Activated naive CD4-positive, alpha-beta T cell treated with anti-CD3 and anti-CD28 coated beads for 36 hours (primary cell): ENCODE data around the gene SEMA3G. TPM values are rescaled to one million over a fixed set of nuclear protein-coding genes. Genes with fewer than 3 reads are reported as not detected.
A peak's percentile ranks its signal among the peaks of the same experiment; 100 is the strongest.

Source experiments
- CTCF ChIA-PET: fragments of 350-600 bp; sonication (Branson Sonifier 250); formaldehyde crosslinking; loops from one replicate; lab custom pipeline; 2021; ENCODE audit warnings: antibody characterized with exemption; lab: Charles Lee
- DNase-seq: peaks from one replicate; pipeline ENCODE4 v3.0.0-alpha.2; 2020
- H3K27ac Mint-ChIP-seq: one replicate; pipeline ENCODE4 v1.8.0; 2021; ENCODE audit warnings: mild to moderate bottlenecking, mixed read lengths
- H3K27me3 Mint-ChIP-seq: one replicate; pipeline ENCODE4 v1.8.0; 2021; ENCODE audit warnings: low read depth, mixed read lengths
- H3K36me3 Mint-ChIP-seq: one replicate; pipeline ENCODE4 v1.8.0; 2021; ENCODE audit warnings: low read depth, mixed read lengths
- H3K4me1 Mint-ChIP-seq: one replicate; pipeline ENCODE4 v1.8.0; 2021; ENCODE audit warnings: low read depth, mixed read lengths
- H3K4me3 Mint-ChIP-seq: one replicate; pipeline ENCODE4 v1.8.0; 2021; ENCODE audit warnings: mild to moderate bottlenecking, moderate library complexity, mixed read lengths
- H3K9me3 Mint-ChIP-seq: one replicate; pipeline ENCODE4 v1.8.0; 2021; ENCODE audit warnings: mixed read lengths
- intact Hi-C: fragments of 100-400 bp; cut with micrococcal nuclease; formaldehyde crosslinking; loops from one replicate; pipeline ENCODE4 v1.15.1; 2023
- total RNA-seq, 2 experiments: library from RNA; stranded (reverse); gene quantifications; one replicate each; pipeline ENCODE4 v1.2.3, GENCODE V29; 2021

SEMA3G gene
- total RNA-seq, 2 experiments from 2014 or later: not detected

DNA sequence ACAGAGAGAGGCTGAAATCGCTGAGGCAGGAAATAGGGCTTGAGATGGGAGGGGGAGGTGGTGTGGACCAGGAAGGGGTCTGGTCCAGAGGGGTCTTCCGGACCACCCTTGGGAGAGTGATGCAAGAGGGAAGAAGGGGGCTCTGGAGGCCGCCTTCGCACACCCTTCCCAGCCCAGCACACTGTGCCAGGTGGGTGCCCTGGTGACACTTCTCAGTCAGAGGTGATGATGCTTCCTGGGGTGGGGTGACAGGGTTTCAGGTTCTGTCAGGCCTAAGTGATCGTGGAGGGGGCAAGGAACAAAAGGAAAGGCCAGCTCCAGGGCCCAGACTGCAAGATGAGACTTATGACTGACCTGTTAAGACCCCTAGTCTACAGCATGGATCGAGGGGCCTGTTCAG lies 12.7 kb downstream of the SEMA3G start:
- Mint-ChIP-seq H3K4me1 (no peaks in the 10 kb centered on the region), H3K27me3 (no peaks in the 10 kb centered on the region), H3K36me3 (no peaks in the 10 kb centered on the region), H3K4me3 (no peak overlapping the region), H3K27ac (no peak overlapping the region), H3K9me3 (no peaks in the 10 kb centered on the region)
- intact Hi-C loops: no loop called here
- DNase-seq: no peak
- CTCF ChIA-PET: interaction anchor here (0.8 to 2.2 kb wide), 3 partner anchors 11 to 17 kb away, joined by 4 to 5 read pairs (median 5); no protein-coding TSS in a partner anchor

DNA sequence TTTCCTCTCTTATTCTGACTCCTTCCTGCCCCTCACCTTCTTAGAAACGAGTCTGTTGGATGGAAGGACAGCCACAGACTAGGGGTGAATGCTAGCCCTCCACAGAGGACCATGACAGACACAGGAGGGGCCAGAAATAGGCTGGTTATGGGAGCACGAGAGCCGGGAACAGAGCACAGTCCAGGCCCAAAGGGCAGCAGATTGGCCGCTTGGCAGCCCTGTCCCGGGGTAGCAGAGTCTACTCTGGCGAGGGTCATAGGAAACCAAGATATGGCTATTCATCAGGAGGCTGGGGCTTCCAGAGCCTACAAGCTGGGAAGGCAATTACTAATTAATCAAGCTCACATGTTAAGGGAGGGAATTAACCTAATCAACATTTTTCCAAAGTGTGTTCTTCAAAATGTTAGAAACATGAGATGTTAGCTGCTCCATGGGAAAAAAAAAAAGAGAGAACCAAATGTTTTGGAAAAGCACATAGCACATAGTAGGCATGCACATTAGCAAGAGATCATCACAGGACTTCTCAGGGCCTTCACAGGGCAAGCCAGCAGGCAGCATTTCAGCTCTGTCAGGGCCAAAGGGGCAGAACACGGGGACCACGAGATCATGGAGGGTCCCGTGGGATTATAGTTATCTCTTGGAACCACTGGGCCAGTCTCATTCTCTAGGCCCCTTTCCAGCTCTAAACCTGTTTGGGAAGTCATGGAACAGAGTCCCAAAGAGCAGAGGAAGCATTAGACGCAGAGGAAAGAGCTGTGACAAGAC lies 13.3 kb downstream of the SEMA3G start:
- H3K9me3 Mint-ChIP-seq: no peaks in the 10 kb centered on the region
- intact Hi-C loops: no loop called here
- DNase-seq: no peak
- CTCF ChIA-PET: interaction anchor here (0.8 to 2.2 kb wide), 4 partner anchors 10 to 18 kb away, joined by 4 to 6 read pairs (median 5); no protein-coding TSS in a partner anchor
- no peaks in the 10 kb centered on the region for H3K4me1 Mint-ChIP-seq
- no peak overlapping the region for H3K4me3 Mint-ChIP-seq
- H3K27ac Mint-ChIP-seq: no peak overlapping the region
- no peaks in the 10 kb centered on the region for H3K36me3 Mint-ChIP-seq
- no peaks in the 10 kb centered on the region for H3K27me3 Mint-ChIP-seq

DNA sequence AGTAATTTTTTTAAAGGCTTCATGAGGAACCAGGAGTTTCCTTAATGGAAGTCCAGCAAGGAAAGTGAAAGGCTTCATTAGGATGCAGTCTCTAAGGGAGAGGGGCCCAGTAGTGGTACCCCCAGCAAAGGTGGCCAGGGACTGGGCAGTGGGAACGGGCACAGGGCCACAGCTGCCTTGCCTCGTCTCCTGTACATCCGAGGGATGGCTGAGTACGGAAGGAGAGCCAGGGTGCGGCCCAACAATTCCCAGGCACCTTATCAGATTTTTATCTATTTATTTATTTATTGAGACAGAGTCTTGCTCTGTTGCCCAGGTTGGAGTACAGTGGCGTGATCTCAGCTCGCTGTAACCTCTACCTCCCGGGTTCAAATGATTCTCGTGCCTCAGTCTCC lies 14.5 kb downstream of the SEMA3G start:
- no peak for DNase-seq
- H3K9me3 Mint-ChIP-seq: no peaks in the 10 kb centered on the region
- intact Hi-C loops: no loop called here
- no peaks in the 10 kb centered on the region for H3K36me3 Mint-ChIP-seq
- CTCF ChIA-PET: interaction anchor here (1.4 to 2.0 kb wide), 2 partner anchors 16 to 19 kb away, joined by 5 to 6 read pairs; no protein-coding TSS in a partner anchor
- H3K27ac Mint-ChIP-seq: no peak overlapping the region
- no peak overlapping the region for H3K4me3 Mint-ChIP-seq
- H3K4me1 Mint-ChIP-seq: no peaks in the 10 kb centered on the region
- H3K27me3 Mint-ChIP-seq: no peaks in the 10 kb centered on the region

DNA sequence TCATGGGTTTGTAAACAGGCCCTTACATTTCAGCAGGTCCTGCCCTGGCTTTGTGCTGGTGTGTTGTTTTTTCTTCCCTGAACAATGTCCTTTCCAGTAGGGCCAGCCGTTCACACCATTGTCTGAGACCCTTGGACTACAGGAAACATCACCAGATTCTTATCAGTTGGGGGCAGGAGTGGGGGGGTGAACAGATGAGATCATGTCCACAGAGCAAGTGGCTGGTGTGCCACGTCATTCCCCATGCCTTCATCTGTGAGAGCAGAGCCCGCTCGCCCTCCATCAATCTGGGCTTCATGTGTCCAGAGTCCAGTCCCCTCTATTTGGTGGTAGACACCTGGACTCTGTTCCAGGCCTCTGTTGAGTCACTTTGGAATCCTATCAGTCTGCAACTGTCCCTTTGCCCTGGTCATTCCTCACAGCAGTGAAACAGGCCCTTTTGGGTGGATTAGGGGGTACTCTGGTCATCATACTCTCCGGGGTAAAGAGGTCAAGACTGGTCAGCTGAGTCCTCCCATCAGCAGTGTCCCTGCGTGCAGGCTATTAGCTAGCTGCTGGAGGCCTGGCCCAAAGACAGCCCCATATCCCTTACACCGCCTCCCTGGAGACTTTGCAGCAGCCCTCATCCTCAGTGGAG lies 15.0 kb downstream of the SEMA3G start:
- Mint-ChIP-seq H3K27me3 (no peaks in the 10 kb centered on the region), H3K27ac (no peak overlapping the region), H3K4me3 (no peak overlapping the region), H3K9me3 (no peaks in the 10 kb centered on the region), H3K36me3 (no peaks in the 10 kb centered on the region), H3K4me1 (no peaks in the 10 kb centered on the region)
- intact Hi-C loops: no loop called here
- no peak for DNase-seq
- CTCF ChIA-PET: interaction anchor here (0.6 to 2.9 kb wide), 5 partner anchors 16 to 578 kb away, joined by 4 to 81 read pairs (median 6); partner anchors contain the start of gene SEMA3G

DNA sequence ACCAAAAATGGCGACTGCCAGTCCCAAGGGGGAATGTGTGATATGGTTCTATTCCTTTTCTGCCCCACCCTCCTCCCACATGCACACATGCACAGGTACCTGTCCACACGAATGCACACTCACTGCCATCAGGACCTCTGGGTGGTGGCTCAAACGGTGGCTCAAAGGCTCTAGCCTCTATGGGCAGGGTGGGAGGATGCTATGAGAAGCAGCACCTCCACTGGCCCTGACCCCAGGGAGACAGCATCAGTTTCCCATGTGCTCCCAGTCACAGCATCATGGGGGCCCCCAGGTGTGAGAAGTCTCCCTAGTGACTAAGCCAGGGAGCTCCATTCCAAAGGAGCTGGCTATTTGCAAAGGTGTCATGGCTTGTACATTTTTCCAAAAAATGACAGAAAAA lies 15.9 kb downstream of the SEMA3G start:
- H3K36me3 Mint-ChIP-seq: no peaks in the 10 kb centered on the region
- CTCF ChIA-PET: interaction anchor here (0.6 to 2.9 kb wide), 9 partner anchors 8 to 579 kb away, joined by 3 to 81 read pairs (median 4); partner anchors contain the start of gene SEMA3G
- H3K27ac Mint-ChIP-seq: no peak overlapping the region
- H3K4me1 Mint-ChIP-seq: no peaks in the 10 kb centered on the region
- no peaks in the 10 kb centered on the region for H3K27me3 Mint-ChIP-seq
- no peaks in the 10 kb centered on the region for H3K9me3 Mint-ChIP-seq
- intact Hi-C loops: no loop called here
- H3K4me3 Mint-ChIP-seq: no peak overlapping the region
- DNase-seq: no peak

DNA sequence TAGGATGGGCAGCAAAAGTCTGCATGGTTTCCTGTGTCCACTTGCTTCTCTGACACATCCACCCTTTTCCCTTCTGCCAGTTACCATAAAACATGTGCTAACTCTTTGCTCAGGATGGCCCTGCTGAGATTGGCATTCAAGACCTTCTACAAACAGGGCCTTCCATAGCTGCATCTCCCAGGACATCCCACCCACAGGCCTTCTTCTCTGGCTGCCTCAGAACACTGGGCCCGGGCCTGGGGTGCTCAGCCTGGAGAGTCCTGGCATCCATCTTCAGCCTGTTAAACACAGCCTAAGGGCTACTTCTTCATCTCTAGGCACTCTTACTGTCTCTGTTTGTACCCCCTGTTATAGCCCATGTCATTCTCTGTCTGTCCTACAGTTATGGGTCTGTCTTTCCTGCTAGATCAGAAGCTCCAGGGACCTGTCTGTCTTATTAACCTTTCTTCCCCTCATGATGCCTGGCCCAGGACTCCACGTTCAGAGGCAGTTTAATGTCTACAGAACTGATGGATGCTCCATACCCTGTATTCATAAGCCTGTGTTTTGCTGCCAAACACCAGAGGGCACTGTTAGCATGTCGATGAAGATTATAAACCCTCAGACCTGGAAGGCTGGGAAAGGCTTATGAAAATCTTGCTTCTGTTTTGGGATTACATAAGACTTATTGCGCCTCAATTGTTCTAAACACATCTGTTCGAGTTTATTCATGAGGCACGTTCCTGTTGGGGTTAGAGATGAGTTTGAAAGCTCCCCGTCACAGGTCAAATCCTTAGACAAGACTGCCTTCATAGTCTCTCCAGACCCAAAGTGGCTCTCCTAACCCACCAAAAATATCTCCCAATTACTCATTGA lies 16.5 kb downstream of the SEMA3G start:
- H3K9me3 Mint-ChIP-seq: no peaks in the 10 kb centered on the region
- intact Hi-C loops: loop anchor here (1.0 kb wide), 2 partner anchors 19 to 644 kb away; no protein-coding TSS in a partner anchor
- no peak overlapping the region for H3K27ac Mint-ChIP-seq
- H3K4me1 Mint-ChIP-seq: no peaks in the 10 kb centered on the region
- no peaks in the 10 kb centered on the region for H3K36me3 Mint-ChIP-seq
- CTCF ChIA-PET: interaction anchor here (0.6 to 2.9 kb wide), 19 partner anchors 8 to 1564 kb away, joined by 3 to 81 read pairs (median 4); partner anchors contain the start of gene SEMA3G
- no peak overlapping the region for H3K4me3 Mint-ChIP-seq
- peak; percentile 64 for DNase-seq
- H3K27me3 Mint-ChIP-seq: no peaks in the 10 kb centered on the region

DNA sequence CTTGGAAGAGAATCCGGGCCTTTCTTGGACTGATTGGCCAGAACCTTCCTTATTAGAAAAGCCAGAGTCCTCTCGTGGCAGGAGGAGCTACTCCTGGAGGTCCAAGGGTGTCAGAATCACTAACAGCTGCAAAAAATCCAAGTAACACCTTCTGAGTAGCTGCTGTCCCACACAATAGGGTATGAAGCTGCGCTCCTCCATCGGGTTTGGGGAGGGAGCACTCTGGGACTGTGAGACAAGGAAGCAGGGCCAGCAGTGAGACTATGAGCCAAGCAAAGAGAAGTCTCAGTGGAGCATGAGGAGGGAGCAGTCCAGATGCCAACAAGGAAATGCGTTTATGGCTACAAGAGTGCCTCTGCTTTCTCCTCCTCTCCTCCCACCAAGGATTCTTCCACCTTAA lies 21.7 kb downstream of the SEMA3G start:
- Mint-ChIP-seq H3K4me3 (no peak overlapping the region), H3K9me3 (no peaks in the 10 kb centered on the region), H3K27ac (no peak overlapping the region), H3K27me3 (no peaks in the 10 kb centered on the region), H3K36me3 (no peaks in the 10 kb centered on the region), H3K4me1 (no peaks in the 10 kb centered on the region)
- CTCF ChIA-PET: interaction anchor here (2.7 kb wide), 1 partner anchor 11 kb away, joined by 19 read pairs; no protein-coding TSS in a partner anchor
- no peak for DNase-seq
- intact Hi-C loops: no loop called here

DNA sequence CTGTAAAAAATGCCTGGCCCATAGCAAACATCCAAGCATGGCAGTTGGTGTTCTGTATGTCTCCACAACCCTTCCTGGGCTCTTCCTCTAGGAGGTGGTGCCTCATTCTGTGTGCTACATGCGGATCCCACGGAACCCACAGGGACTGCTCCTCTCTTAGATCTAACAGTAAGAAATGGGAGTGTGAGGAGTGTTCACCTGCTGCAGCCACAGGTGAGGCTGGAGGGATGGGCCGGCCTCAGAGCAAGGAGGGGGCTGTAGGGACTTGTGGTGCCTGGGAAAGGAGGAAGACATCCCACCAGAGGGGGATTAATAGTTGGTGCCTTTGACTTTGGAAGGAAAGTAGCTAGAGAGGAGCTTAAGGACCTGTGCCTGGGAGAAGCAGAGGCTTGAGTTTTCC lies 22.2 kb downstream of the SEMA3G start:
- CTCF ChIA-PET: interaction anchor here (2.7 kb wide), 1 partner anchor 10 kb away, joined by 19 read pairs; no protein-coding TSS in a partner anchor

DNA sequence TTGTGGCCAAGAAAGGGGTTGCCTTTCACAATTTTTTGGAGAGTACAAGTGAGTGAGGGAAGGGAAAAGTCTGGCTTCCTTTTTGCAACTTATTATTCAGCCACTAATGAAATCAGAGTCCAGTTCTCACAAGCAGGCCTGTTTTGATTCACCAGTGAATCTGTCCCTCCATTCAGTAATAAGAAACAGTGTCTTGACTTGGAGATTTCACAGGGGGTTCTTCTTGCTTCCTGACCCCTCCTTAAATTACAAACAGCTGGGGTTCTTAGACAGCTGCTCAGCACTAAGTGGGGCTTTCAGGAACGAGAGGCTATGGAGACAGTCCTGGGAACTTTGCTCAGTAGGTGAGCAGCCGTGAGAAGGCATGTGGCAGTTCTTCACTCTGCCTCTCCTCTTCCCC lies 24.5 kb downstream of the SEMA3G start:
- Mint-ChIP-seq H3K4me1 (no peaks in the 10 kb centered on the region), H3K36me3 (peaks cover 2% of the 10 kb centered on the region), H3K27me3 (no peaks in the 10 kb centered on the region), H3K9me3 (no peaks in the 10 kb centered on the region), H3K27ac (no peak overlapping the region), H3K4me3 (no peak overlapping the region)
- intact Hi-C loops: no loop called here
- CTCF ChIA-PET: interaction anchor here (0.8 to 1.9 kb wide), 4 partner anchors 8 to 26 kb away, joined by 3 to 5 read pairs (median 4); no protein-coding TSS in a partner anchor
- no peak for DNase-seq

More for the DNA sequence above, 22.2 kb downstream of the SEMA3G start:
- no peak overlapping the region for H3K27ac Mint-ChIP-seq
- H3K4me3 Mint-ChIP-seq: no peak overlapping the region
- H3K36me3 Mint-ChIP-seq: no peaks in the 10 kb centered on the region
- H3K4me1 Mint-ChIP-seq: no peaks in the 10 kb centered on the region
- no peaks in the 10 kb centered on the region for H3K9me3 Mint-ChIP-seq
- DNase-seq: no peak
- no peaks in the 10 kb centered on the region for H3K27me3 Mint-ChIP-seq
- intact Hi-C loops: no loop called here

DNA sequence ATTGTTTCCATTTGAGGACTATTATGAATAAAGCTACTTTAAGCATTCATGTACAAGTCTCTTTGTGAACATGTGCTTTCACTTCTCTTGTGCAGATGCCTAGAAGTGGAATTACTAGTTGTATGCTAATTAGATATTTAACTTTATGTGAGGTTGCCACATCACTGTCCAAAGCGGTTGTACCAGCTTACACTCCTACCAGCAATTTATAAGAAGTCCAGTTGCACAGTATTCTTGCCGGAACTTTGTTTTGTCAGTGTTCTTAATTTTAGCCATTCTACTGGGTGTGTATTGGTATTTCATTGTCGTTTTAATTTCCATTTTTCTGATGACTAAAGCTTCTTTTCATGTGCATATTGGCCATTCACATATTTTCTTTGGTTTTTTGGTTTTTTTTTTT lies 29.1 kb downstream of the SEMA3G start:
- Mint-ChIP-seq H3K9me3 (no peaks in the 10 kb centered on the region), H3K4me1 (peaks cover 13% of the 10 kb centered on the region), H3K27me3 (no peaks in the 10 kb centered on the region), H3K27ac (no peak overlapping the region), H3K36me3 (peaks cover 3% of the 10 kb centered on the region), H3K4me3 (no peak overlapping the region)
- DNase-seq: no peak
- CTCF ChIA-PET: interaction anchor here (0.8 to 1.1 kb wide), 4 partner anchors 12 to 183 kb away, joined by 3 to 6 read pairs (median 3); no protein-coding TSS in a partner anchor
- intact Hi-C loops: no loop called here

DNA sequence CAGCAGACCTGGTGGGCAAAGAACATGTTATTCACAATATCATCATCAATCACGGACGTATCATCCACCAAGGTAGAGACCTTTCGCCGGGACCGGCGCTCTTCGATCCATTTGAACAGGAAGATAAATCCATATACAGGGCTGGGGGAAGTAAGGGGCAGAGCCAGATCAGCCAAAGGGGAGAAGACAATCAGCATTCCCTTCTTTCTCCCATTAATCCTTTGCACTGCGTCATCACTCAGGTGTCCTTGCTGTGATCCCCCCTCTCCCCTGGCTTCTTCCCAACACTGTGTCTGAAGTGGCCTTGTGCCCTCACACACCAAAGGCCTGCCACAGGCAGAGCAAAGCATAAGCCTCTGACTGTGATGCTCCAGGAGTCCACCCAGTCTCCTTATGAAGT lies 36.4 kb downstream of the SEMA3G start:
- Mint-ChIP-seq H3K4me3 (peak overlapping the region; percentile 86), H3K4me1 (peaks cover 35% of the 10 kb centered on the region), H3K27me3 (no peaks in the 10 kb centered on the region), H3K27ac (peak overlapping the region; percentile 88), H3K9me3 (no peaks in the 10 kb centered on the region), H3K36me3 (peaks cover 23% of the 10 kb centered on the region)
- no peak for DNase-seq
- intact Hi-C loops: no loop called here
- CTCF ChIA-PET: interaction anchor here (1.4 kb wide), 1 partner anchor 37 kb away, joined by 4 read pairs; no protein-coding TSS in a partner anchor
